OCI-LY7 (cell line): ENCODE results near the gene LAPTM5. TPM values are rescaled to one million over a fixed set of nuclear protein-coding genes. Genes with fewer than 3 reads are reported as not detected.

Experiments used
- BruUV-seq: library from RNA; stranded (reverse); fragments of 400-500 nt; replicated peaks from 2 replicates; lab custom pipeline; 2021; lab: Mats Ljungman, UMichigan
- CTCF ChIA-PET: fragments of 300-600 bp; sonication (Branson Sonifier 250); formaldehyde crosslinking; loops from one replicate; lab custom pipeline; 2022; ENCODE audit warnings: antibody characterized with exemption; ENCODE audit not compliant: unreplicated experiment; lab: Charles Lee
- POLR2A ChIA-PET: fragments of 300-600 bp; sonication (Branson Sonifier 250); formaldehyde crosslinking; loops from one replicate; lab custom pipeline; 2022; ENCODE audit warnings: antibody characterized with exemption; lab: Charles Lee
- DNase-seq: peaks from one replicate; pipeline ENCODE4 v3.0.0-alpha.2; 2015; ENCODE audit warnings: low spot score
- H2AFZ ChIP-seq: fragments of 200-600 bp; sonication (generic), shearing (Covaris generic); 2 replicates; pipeline ENCODE4 v1.6.1; 2014; ENCODE audit warnings: mild to moderate bottlenecking, antibody characterized with exemption, low read length, moderate library complexity
- H3K27ac ChIP-seq: fragments of 200-600 bp; sonication (generic); 2 replicates; pipeline ENCODE4 v1.5.1; 2014; ENCODE audit warnings: mixed run types, low read depth, mild to moderate bottlenecking, moderate library complexity, low read length, inconsistent platforms; ENCODE audit not compliant: poor library complexity, severe bottlenecking
- H3K36me3 ChIP-seq: fragments of 200-600 bp; sonication (generic); 2 replicates; pipeline ENCODE4 v1.6.1; 2014; ENCODE audit warnings: mild to moderate bottlenecking, antibody characterized with exemption, low read length, moderate library complexity, mixed read lengths; ENCODE audit not compliant: insufficient read depth
- H3K4me1 ChIP-seq: fragments of 200-600 bp; sonication (generic); 2 replicates; pipeline ENCODE4 v1.5.1; 2014; ENCODE audit warnings: mild to moderate bottlenecking, low read length; ENCODE audit not compliant: insufficient read depth, poor library complexity, severe bottlenecking
- H3K4me2 ChIP-seq: fragments of 200-600 bp; sonication (generic); 2 replicates; pipeline ENCODE4 v1.6.1; 2014; ENCODE audit warnings: mild to moderate bottlenecking, low read length
- H3K4me3 ChIP-seq: fragments of 200-600 bp; sonication (generic); 2 replicates; pipeline ENCODE4 v1.5.1; 2014; ENCODE audit warnings: mild to moderate bottlenecking, low read depth, low read length; ENCODE audit not compliant: poor library complexity, severe bottlenecking
- H3K79me2 ChIP-seq: fragments of 200-600 bp; sonication (generic); 2 replicates; pipeline ENCODE4 v1.6.1; 2016; ENCODE audit warnings: low read depth, mild to moderate bottlenecking, low read length, moderate library complexity, mixed read lengths; ENCODE audit not compliant: insufficient read depth
- H3K9me2 ChIP-seq: fragments of 200-600 bp; sonication (generic); 2 replicates; pipeline ENCODE4 v1.6.1; 2016; ENCODE audit warnings: mild to moderate bottlenecking, low read length, mixed read lengths; ENCODE audit not compliant: insufficient read depth
- H3K9me3 ChIP-seq: fragments of 200-600 bp; sonication (generic); 2 replicates; pipeline ENCODE4 v1.6.1; 2014; ENCODE audit warnings: mild to moderate bottlenecking, mixed run types, low read length, mixed read lengths
- H4K20me1 ChIP-seq: fragments of 200-600 bp; sonication (generic); 2 replicates; pipeline ENCODE4 v1.6.1; 2014; ENCODE audit warnings: mild to moderate bottlenecking, antibody characterized with exemption, low read length, moderate library complexity, mixed read lengths; ENCODE audit not compliant: insufficient read depth
- CTCF ChIP-seq: fragments of 200-600 bp; sonication (generic); conservative IDR thresholded peaks from 2 replicates; pipeline ENCODE4 v1.5.1; 2014; ENCODE audit warnings: mild to moderate bottlenecking, antibody characterized with exemption, low read length, moderate library complexity, mixed read lengths
- EZH2phosphoT487 ChIP-seq: fragments of 200-600 bp; sonication (generic); IDR thresholded peaks from 2 replicates; pipeline ENCODE4 v1.6.1; 2018; ENCODE audit warnings: low read depth, borderline replicate concordance, mild to moderate bottlenecking, mixed run types, antibody characterized with exemption, low read length, moderate library complexity, mixed read lengths
- intact Hi-C: fragments of 100-400 bp; cut with micrococcal nuclease; formaldehyde crosslinking; loops from one replicate; pipeline ENCODE4 v1.10.0; 2022; ENCODE audit not compliant: unreplicated experiment
- total RNA-seq, 2 experiments: library from RNA; depleted of rRNA in 1 of 2; stranded (reverse); fragments of >200 nt in 1 of 2; shearing (Covaris generic) in 1 of 2; gene quantifications; 2 replicates each; pipeline ENCODE4 v1.2.3, GENCODE V29; 2014 to 2022

Gene LAPTM5
- total RNA-seq, 2 experiments from 2014 or later: 113 to 137 TPM

GRCh38 chr1:30775433-30775975 lies 17.9 kb upstream of the LAPTM5 start:
- H3K9me2 ChIP-seq: no peaks in the 10 kb centered on the region
- no peak overlapping the region for H2AFZ ChIP-seq
- H3K27ac ChIP-seq: no peak overlapping the region
- peaks cover 9% of the 10 kb centered on the region for H3K4me1 ChIP-seq
- no peaks in the 10 kb centered on the region for H4K20me1 ChIP-seq
- no TSS peak for BruUV-seq
- H3K4me2 ChIP-seq: no peak overlapping the region
- intact Hi-C loops: loop anchor here (5.0 kb wide), 1 partner anchor 33 kb away; no protein-coding TSS in a partner anchor
- DNase-seq: no peak
- TF ChIP-seq CTCF (no peak), EZH2phosphoT487 (no peak)
- ChIA-PET CTCF (no interaction called here), POLR2A (no interaction called here)
- no peak overlapping the region for H3K4me3 ChIP-seq
- H3K9me3 ChIP-seq: no peaks in the 10 kb centered on the region
- no peaks in the 10 kb centered on the region for H3K36me3 ChIP-seq
- H3K79me2 ChIP-seq: no peaks in the 10 kb centered on the region

- ChIA-PET POLR2A (no interaction called here), CTCF (no interaction called here)
- Histone ChIP-seq H3K4me1 (peaks cover 5% of the 10 kb centered on the region), H3K4me2 (no peak overlapping the region), H3K36me3 (no peaks in the 10 kb centered on the region), H3K27ac (no peak overlapping the region), H3K9me2 (no peaks in the 10 kb centered on the region), H3K9me3 (no peaks in the 10 kb centered on the region), H4K20me1 (no peaks in the 10 kb centered on the region), H3K79me2 (no peaks in the 10 kb centered on the region), H2AFZ (no peak overlapping the region), H3K4me3 (no peak overlapping the region)
- BruUV-seq: no TSS peak
- TF ChIP-seq CTCF: no peak
- no peak for TF ChIP-seq EZH2phosphoT487
- intact Hi-C loops: loop anchor here (5.0 kb wide), 1 partner anchor 32 kb away; no protein-coding TSS in a partner anchor
- no peak for DNase-seq
Observed at GRCh38 chr1:30774550-30775432, 17.2 kb upstream of the LAPTM5 start.
